IPS-20b (cell line): Measurements from ENCODE around the gene CDHR3.

Source experiments
- H3K27ac ChIP-seq: one replicate; pipeline ENCODE4 v1.5.1; 2013; ENCODE audit warnings: low read length
- H3K27me3 ChIP-seq: 2 replicates; pipeline ENCODE4 v1.6.1; 2013; ENCODE audit warnings: mild to moderate bottlenecking, low read length, inconsistent platforms; ENCODE audit not compliant: insufficient read depth
- H3K36me3 ChIP-seq: 2 replicates; pipeline ENCODE4 v1.6.1; 2013; ENCODE audit warnings: low read depth, mild to moderate bottlenecking, inconsistent platforms, low read length, moderate library complexity; ENCODE audit not compliant: insufficient read depth
- H3K4me1 ChIP-seq: 2 replicates; pipeline ENCODE4 v1.6.1; 2013; ENCODE audit warnings: mild to moderate bottlenecking, control low read depth, inconsistent platforms, low read length, moderate library complexity; ENCODE audit not compliant: insufficient read depth
- H3K4me3 ChIP-seq: 2 replicates; pipeline ENCODE4 v1.5.1; 2013; ENCODE audit warnings: mild to moderate bottlenecking, low read length, inconsistent platforms
- H3K9ac ChIP-seq: 2 replicates; pipeline ENCODE4 v1.6.1; 2013; ENCODE audit warnings: low read depth, mild to moderate bottlenecking, inconsistent platforms, low read length, moderate library complexity
- H3K9me3 ChIP-seq: 2 replicates; pipeline ENCODE4 v1.6.1; 2013; ENCODE audit warnings: mild to moderate bottlenecking, low read depth, low read length, inconsistent platforms; ENCODE audit not compliant: insufficient read depth

CDHR3 gene

DNA sequence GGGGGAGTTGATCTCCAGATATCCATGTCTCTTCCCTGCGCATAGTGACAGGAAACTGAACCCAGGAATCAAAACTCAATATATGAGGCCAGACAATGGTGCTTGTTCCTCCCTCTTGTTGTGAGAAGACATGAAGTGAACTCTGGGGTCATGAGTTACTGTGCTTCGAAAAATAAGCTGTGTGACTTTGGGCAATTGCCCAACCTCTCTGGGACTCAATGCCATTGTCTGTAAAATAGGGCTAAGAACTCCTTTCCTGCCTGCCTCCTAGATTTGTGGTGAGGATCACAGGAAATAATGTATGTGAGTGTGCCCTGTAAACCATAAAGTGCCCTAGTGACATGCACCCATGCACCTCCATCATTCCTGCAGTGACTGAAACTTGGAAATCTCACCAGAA lies 100.6 kb downstream of the CDHR3 start:
- no peaks in the 10 kb centered on the region for H3K36me3 ChIP-seq
- no peak overlapping the region for H3K4me3 ChIP-seq
- peaks cover 10% of the 10 kb centered on the region; the same call in 1 of the 2 replicates for H3K9me3 ChIP-seq
- no peaks in the 10 kb centered on the region for H3K27me3 ChIP-seq
- no peaks in the 10 kb centered on the region; the same call in 1 of the 2 replicates for H3K4me1 ChIP-seq
- H3K27ac ChIP-seq = no peak overlapping the region
- no peak overlapping the region for H3K9ac ChIP-seq

DNA sequence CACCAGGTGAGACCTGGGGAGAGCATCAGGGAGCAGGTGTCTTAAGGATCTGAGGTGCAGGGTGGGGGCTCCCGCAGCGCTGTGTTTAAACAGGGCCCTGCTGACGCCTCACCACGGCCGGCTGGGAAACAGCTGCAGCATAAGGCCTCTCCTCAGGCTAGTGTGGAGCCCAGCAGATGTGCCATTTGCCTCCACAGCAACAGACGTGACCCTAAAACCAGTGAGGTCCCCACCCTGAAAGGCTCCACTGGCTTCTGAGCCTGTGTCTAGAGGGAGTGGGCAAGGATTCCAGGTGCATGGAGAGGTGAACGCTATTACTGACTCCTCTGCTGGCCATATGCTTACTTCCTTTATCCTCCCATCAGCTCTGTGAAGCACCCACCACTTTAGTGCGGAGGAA lies 101.3 kb downstream of the CDHR3 start:
- no peaks in the 10 kb centered on the region; the same call in 1 of the 2 replicates for H3K4me1 ChIP-seq
- peaks cover 10% of the 10 kb centered on the region; the same call in 1 of the 2 replicates for H3K9me3 ChIP-seq
- no peaks in the 10 kb centered on the region for H3K27me3 ChIP-seq
- H3K27ac ChIP-seq = no peak overlapping the region
- no peaks in the 10 kb centered on the region for H3K36me3 ChIP-seq
- no peak overlapping the region for H3K9ac ChIP-seq
- H3K4me3 ChIP-seq = no peak overlapping the region

DNA sequence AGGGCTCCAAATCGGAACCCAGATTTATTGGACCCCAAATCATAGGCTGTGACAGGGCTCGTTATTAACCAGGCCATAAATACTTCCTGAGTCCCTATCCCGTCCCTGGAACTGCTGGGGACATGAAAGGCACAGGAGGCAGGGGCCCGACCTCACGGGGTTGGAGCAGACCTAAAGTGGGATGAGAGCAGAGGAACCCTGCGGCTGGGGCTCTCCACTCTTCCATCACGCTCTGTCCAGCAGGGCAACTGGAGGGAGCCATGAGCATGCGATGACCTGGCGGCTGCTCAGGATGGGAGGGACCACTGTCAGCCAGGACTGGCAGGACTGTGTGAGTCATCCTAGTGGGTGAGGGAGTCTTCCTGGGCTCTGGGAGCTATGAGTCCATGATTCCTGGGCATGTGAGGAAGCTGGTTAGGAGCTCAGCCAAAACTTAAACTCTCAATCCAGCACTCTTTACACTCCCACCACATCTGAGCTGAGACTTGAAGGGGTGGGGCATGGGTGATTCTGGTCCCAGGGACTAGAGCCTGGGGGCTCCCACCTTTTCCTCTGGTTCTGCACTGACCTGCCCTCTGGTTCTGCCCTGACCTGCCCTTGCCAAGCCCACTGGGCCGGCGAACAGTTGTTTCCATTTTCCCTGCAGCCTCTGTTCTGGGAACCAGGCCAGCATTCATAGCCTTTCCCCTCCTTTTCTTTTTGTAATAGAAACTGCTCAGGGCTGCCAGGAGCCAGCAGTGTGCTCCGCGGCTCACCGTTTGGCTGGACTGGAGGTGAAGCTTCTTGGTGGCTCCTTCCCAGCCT lies 101.9 kb downstream of the CDHR3 start:
- Histone ChIP-seq H3K27me3 (no peaks in the 10 kb centered on the region), H3K27ac (no peak overlapping the region)

DNA sequence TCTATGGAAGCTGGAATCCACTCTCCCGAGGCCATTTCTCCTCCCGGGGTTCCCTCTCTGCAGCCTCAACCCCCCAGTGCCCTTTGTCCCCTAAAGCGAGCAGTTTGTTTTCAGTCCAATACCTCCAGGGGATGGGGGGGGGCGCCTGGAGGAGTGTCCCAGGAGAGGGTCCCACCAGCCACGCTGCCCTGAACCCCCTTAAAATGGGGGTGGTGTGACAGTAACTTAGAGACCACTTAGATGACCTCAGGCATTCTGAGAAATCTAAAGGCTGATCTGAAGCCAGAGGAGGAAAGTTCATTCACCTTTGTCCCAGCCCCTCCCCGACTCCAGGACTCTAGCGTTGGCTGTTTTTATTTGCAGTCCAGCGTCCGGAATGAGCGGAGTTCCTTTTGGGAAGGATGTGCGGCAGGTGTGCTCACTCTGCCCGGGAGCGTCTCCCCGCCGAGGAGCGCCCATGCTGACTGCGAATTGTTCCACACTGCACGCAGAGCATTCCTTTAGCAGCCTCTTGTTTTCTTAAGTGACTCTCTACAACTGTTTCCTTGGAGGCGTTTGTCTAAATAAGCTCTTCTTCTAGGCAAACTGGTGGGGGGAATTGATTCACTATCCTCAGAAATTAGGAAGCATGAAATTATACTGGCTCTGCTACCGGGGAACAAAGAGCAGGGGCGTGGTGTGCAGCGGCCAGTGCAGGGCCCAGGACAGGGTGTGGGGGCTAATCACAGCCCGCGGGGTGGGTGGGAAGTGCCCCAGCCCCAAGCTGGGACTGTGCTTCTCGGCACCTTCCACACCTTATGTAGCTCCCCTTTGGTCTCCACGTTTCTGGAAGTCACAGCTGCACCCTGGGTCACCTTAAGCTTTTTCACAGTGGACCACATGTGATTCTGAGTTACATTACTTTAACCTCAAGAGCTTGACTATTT lies 102.8 kb downstream of the CDHR3 start:
- Histone ChIP-seq H3K9ac (no peak overlapping the region), H3K36me3 (no peaks in the 10 kb centered on the region), H3K4me3 (no peak overlapping the region), H3K27me3 (no peaks in the 10 kb centered on the region), H3K4me1 (no peaks in the 10 kb centered on the region; the same call in 1 of the 2 replicates), H3K9me3 (peaks cover 3% of the 10 kb centered on the region; the same call in 1 of the 2 replicates), H3K27ac (no peak overlapping the region)

More for the DNA sequence above, 101.9 kb downstream of the CDHR3 start:
- Histone ChIP-seq H3K4me3 (no peak overlapping the region), H3K9me3 (peaks cover 10% of the 10 kb centered on the region; the same call in 1 of the 2 replicates), H3K9ac (no peak overlapping the region), H3K36me3 (no peaks in the 10 kb centered on the region), H3K4me1 (no peaks in the 10 kb centered on the region; the same call in 1 of the 2 replicates)

DNA sequence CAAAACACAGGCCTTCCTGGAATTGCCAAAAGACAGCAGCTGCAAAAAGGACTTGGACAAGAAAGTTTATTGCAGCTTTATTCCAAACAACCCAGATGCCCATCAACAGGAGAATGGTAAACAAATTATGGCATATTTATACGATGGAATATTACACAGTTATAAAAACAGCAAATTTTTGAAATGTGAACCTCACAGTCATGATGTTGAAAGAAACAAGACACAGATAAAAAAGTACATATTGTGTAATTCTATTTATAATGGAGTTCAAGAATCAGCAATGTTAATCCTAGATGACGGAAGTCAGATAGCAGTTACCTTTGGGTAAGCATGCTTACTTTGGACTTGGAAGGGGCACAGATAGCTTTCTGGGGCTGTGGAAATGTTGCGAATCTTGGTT lies 104.6 kb downstream of the CDHR3 start:
- no peaks in the 10 kb centered on the region for H3K27me3 ChIP-seq
- H3K9me3 ChIP-seq = no peaks in the 10 kb centered on the region
- no peak overlapping the region for H3K27ac ChIP-seq
- H3K36me3 ChIP-seq = no peaks in the 10 kb centered on the region
- no peak overlapping the region for H3K9ac ChIP-seq
- no peak overlapping the region for H3K4me3 ChIP-seq
- H3K4me1 ChIP-seq = peaks cover 8% of the 10 kb centered on the region; the same call in 1 of the 2 replicates

DNA sequence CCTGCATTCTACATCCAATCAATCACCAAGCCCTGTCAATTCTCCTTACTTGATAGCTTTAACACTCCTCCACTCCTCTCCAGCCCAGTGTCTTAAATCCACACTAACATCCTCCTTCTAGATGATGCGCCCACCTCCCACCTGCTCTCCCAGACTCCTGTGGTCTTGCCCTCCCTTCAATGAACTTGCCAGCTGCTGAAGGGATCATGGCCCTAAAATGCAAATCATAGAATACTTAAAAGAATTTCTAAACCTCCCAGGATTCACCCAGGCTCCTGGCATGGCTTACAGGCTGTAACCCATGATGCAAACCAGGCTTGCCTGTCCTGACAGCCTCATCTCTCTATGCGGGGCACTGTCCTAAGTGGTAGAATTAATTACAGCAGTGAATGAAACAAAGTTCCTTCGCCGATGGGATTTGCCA lies 105.5 kb downstream of the CDHR3 start:
- Histone ChIP-seq H3K4me3 (no peak overlapping the region), H3K9me3 (no peaks in the 10 kb centered on the region), H3K4me1 (peaks cover 8% of the 10 kb centered on the region; the same call in 1 of the 2 replicates), H3K27ac (no peak overlapping the region), H3K9ac (no peak overlapping the region), H3K27me3 (no peaks in the 10 kb centered on the region), H3K36me3 (no peaks in the 10 kb centered on the region)

DNA sequence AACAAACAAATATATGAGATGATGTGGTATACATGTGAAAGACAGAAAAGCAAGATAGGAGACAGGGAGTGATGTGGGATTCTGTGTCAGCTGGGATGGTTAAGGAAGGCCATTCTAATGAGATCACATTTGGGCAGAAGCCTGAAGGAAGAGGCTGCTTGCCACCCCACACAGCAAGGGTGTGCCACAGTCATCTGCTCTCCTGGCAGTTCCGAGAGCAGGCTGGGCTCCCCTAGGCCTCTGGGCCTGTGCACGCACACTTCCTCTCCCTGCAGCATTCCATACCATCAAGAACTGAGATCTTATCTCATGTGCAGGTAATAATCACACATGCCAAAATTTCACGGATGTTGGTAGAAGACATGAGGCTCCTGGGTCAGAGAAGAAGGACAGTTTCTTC lies 105.9 kb downstream of the CDHR3 start:
- Histone ChIP-seq H3K4me3 (no peak overlapping the region), H3K9ac (no peak overlapping the region), H3K4me1 (peaks cover 8% of the 10 kb centered on the region; the same call in 1 of the 2 replicates), H3K27ac (no peak overlapping the region), H3K9me3 (no peaks in the 10 kb centered on the region), H3K27me3 (no peaks in the 10 kb centered on the region), H3K36me3 (no peaks in the 10 kb centered on the region)

DNA sequence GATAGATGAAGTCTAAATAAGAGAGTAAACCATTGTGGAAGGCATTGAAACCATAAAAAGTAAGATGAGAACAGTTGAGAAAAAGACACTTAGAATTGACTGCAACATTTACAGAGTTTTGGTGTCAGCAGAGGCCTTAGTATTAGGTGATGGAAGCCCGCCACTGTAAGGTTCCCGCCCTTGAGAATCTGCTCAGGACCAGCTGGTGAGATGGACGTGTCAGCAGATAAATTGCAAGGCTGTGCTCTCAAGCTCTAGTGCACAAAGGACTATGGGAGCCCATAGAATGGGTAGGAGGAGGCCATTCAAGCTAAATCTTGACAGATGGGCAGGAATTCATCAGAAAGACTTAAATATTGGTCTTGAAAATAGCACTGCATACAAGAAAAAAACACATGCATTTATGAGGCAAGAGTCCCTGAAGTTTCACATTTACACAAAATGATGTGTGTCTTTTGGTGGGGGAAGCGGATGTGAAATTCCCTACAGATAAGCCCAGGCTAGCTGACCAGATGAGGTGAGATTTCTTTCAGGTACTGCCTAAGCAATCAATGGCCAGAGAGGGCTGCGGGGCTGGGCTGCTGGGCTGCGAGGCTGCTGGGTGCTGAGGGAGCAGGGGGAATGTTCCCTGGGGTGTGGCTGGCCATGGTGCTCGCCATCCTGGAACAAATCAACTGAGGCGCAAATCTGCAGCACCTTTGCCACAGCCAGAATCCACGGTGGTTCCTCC lies 106.6 kb downstream of the CDHR3 start:
- Histone ChIP-seq H3K9me3 (no peaks in the 10 kb centered on the region), H3K36me3 (no peaks in the 10 kb centered on the region), H3K27ac (no peak overlapping the region), H3K4me3 (no peak overlapping the region), H3K4me1 (peaks cover 8% of the 10 kb centered on the region; the same call in 1 of the 2 replicates), H3K9ac (no peak overlapping the region), H3K27me3 (no peaks in the 10 kb centered on the region)

DNA sequence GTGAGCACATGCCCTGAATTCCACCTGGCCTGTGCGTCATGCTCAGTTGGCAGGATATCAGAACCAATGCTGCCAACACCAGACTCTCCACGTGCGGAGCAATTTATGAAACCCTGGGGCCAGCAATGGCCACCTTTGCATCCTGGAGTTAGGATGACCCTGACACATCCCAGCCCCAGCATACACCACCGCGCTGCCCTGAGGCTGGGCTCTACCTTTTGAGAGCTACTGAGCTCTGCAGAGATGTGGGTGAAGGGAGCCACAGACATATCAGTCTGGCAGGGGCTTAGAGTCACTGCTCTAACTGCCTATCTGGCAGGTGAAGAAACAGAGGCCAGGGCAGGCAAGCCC lies 107.1 kb downstream of the CDHR3 start:
- no peak overlapping the region for H3K27ac ChIP-seq
- H3K27me3 ChIP-seq = no peaks in the 10 kb centered on the region
- H3K4me3 ChIP-seq = no peak overlapping the region
- H3K9me3 ChIP-seq = no peaks in the 10 kb centered on the region
- H3K36me3 ChIP-seq = no peaks in the 10 kb centered on the region
- peaks cover 8% of the 10 kb centered on the region; the same call in 1 of the 2 replicates for H3K4me1 ChIP-seq
- H3K9ac ChIP-seq = no peak overlapping the region

DNA sequence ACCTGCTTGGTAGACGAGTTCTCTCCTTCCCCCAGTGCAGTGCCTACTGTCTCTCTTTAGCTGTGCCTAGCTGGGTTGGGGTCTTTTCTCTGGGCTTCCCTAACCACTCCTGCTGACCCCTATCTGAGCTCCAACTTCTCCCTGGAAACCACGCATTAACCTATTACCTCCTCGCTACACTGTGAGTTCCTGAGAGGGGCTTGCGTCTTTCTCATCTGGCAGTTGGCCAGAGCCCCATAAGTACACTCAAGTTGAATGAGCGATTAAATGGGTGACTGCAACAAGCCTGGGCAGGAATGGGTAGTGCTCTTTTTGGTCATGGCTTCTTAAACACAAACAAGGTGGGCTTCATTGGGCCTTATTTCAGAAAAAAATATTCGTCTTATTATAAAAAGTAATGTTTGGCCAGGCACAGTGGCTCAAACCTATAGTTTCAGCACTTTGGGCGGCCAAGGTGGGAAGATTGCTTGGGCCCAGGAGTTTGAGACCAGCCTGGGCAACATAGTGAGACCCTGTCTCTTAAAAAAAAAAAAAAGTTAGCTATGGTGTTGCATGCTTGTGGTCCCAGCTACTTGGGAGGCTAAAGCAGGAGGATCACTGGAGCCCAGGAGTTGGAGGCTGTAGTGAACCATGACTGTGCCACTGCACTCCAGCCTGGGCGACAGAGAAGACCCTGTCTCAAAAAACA lies 107.6 kb downstream of the CDHR3 start:
- no peak overlapping the region for H3K4me3 ChIP-seq
- no peak overlapping the region for H3K27ac ChIP-seq
- H3K9ac ChIP-seq = no peak overlapping the region

More for the DNA sequence above, 107.6 kb downstream of the CDHR3 start:
- Histone ChIP-seq H3K36me3 (no peaks in the 10 kb centered on the region), H3K4me1 (peaks cover 8% of the 10 kb centered on the region; the same call in 1 of the 2 replicates), H3K27me3 (no peaks in the 10 kb centered on the region), H3K9me3 (no peaks in the 10 kb centered on the region)
